Neural cell (in vitro differentiated cells): ENCODE data around the gene PLEKHD1.

Source experiments
- POLR2AphosphoS5 ChIP-seq: IDR thresholded peaks from 2 replicates; pipeline ENCODE4 v1.6.1; 2012
- RAD21 ChIP-seq: fragments of 450-650 bp; conservative IDR thresholded peaks from 2 replicates; pipeline ENCODE4 v1.6.1; 2014; ENCODE audit warnings: antibody characterized with exemption, mild to moderate bottlenecking, moderate library complexity
- REST ChIP-seq: IDR thresholded peaks from 2 replicates; pipeline ENCODE4 v1.6.1; 2012; ENCODE audit warnings: borderline replicate concordance
- TF ChIP-seq, protein P1 (sequence below): fragments of 450-650 bp; IDR thresholded peaks from 2 replicates; pipeline ENCODE4 v1.5.1; 2014; ENCODE audit warnings: antibody characterized with exemption, mild to moderate bottlenecking, moderate library complexity; ENCODE audit not compliant: poor library complexity, severe bottlenecking

DNA sequence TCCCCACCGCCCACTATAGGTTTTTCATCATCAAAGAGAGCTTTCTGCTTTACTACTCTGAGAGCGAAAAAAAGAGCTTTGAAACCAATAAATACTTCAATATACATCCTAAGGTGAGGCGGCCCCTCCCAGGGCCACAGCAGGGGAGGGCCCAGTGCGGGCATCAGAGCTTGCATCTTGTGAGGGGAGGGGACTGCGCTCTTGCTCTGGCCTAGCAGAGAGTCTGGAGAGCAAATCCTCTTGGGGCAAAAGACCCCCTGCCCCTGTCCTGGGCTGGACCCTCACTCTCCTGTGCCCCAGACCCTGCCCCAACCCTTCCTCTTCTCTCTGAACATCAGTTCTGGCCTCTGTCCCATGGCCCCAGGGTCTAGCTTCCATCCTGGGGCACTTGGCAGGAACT is 15.6 kb downstream of the PLEKHD1 start:
- TF ChIP-seq, protein P1, sequence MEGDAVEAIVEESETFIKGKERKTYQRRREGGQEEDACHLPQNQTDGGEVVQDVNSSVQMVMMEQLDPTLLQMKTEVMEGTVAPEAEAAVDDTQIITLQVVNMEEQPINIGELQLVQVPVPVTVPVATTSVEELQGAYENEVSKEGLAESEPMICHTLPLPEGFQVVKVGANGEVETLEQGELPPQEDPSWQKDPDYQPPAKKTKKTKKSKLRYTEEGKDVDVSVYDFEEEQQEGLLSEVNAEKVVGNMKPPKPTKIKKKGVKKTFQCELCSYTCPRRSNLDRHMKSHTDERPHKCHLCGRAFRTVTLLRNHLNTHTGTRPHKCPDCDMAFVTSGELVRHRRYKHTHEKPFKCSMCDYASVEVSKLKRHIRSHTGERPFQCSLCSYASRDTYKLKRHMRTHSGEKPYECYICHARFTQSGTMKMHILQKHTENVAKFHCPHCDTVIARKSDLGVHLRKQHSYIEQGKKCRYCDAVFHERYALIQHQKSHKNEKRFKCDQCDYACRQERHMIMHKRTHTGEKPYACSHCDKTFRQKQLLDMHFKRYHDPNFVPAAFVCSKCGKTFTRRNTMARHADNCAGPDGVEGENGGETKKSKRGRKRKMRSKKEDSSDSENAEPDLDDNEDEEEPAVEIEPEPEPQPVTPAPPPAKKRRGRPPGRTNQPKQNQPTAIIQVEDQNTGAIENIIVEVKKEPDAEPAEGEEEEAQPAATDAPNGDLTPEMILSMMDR: no peak
- no peak for TF ChIP-seq POLR2AphosphoS5
- no peak for TF ChIP-seq REST
- TF ChIP-seq RAD21: no peak
